Keratinocyte (primary cell): ENCODE data around the gene ZC2HC1B. TPM values are rescaled to one million over a fixed set of nuclear protein-coding genes. Genes with fewer than 3 reads are reported as not detected.

Source experiments
- DNase-seq: peaks from one replicate; pipeline ENCODE4 v3.0.0-alpha.2; 2011; ENCODE audit warnings: low read depth, missing footprints, low spot score
- FAIRE-seq: peaks from 2 replicates; lab custom pipeline; 2011; peaks lifted over from hg19 to GRCh38; lab: Jason Lieb, UNC
- H2AFZ ChIP-seq: 2 replicates; pipeline ENCODE4 v1.6.0; 2012; ENCODE audit warnings: low read length, control low read depth, inconsistent platforms; ENCODE audit not compliant: control insufficient read depth
- H3K27ac ChIP-seq: 2 replicates; pipeline ENCODE4 v1.5.1; 2011; ENCODE audit warnings: low read length; ENCODE audit not compliant: control insufficient read depth, insufficient read depth
- H3K27me3 ChIP-seq: 3 replicates; pipeline ENCODE4 v1.6.0; 2011; ENCODE audit warnings: low read length; ENCODE audit not compliant: control insufficient read depth, insufficient read depth; ENCODE audit errors: extremely low read depth
- H3K36me3 ChIP-seq, 2 experiments: 2 replicates in 1 of 2; 3 replicates in 1 of 2; pipeline ENCODE4 v1.5.1; 2011; ENCODE audit warnings: low read length in 2 of 2, mild to moderate bottlenecking in 1 of 2; ENCODE audit not compliant: control insufficient read depth in 2 of 2, insufficient read depth in 2 of 2; ENCODE audit errors: extremely low read depth in 1 of 2
- H3K4me1 ChIP-seq: 3 replicates; pipeline ENCODE4 v1.5.1; 2011; ENCODE audit warnings: low read length; ENCODE audit not compliant: control insufficient read depth, insufficient read depth; ENCODE audit errors: extremely low read depth
- H3K4me2 ChIP-seq: 3 replicates; pipeline ENCODE4 v1.6.0; 2011; ENCODE audit warnings: low read depth, low read length; ENCODE audit not compliant: control insufficient read depth, insufficient read depth; ENCODE audit errors: extremely low read depth
- H3K4me3 ChIP-seq, 3 experiments: fragments of 200-600 bp in 1 of 3; sonication (generic) in 1 of 3; 2 replicates in 2 of 3; 3 replicates in 1 of 3; pipeline ENCODE4 v1.5.1; 2011 to 2016; ENCODE audit warnings: low read length in 3 of 3, mild to moderate bottlenecking in 3 of 3, control low read depth in 2 of 3, inconsistent platforms in 1 of 3, low read depth in 1 of 3, mixed read lengths in 1 of 3, mixed run types in 1 of 3, moderate library complexity in 1 of 3; ENCODE audit not compliant: control insufficient read depth in 2 of 3, insufficient read depth in 2 of 3; ENCODE audit errors: extremely low read depth in 1 of 3
- H3K79me2 ChIP-seq: 2 replicates; pipeline ENCODE4 v1.6.0; 2012; ENCODE audit warnings: low read length; ENCODE audit not compliant: control insufficient read depth, insufficient read depth
- H3K9ac ChIP-seq: 3 replicates; pipeline ENCODE4 v1.6.0; 2011; ENCODE audit warnings: low read length; ENCODE audit not compliant: control insufficient read depth, insufficient read depth; ENCODE audit errors: extremely low read depth
- H3K9me1 ChIP-seq: 3 replicates; pipeline ENCODE4 v1.6.0; 2011; ENCODE audit warnings: low read length; ENCODE audit not compliant: control insufficient read depth, insufficient read depth; ENCODE audit errors: extremely low read depth
- H3K9me3 ChIP-seq: 2 replicates; pipeline ENCODE4 v1.5.1; 2012; ENCODE audit warnings: low read depth, low read length; ENCODE audit not compliant: control insufficient read depth
- H4K20me1 ChIP-seq: 3 replicates; pipeline ENCODE4 v1.6.0; 2011; ENCODE audit warnings: low read length; ENCODE audit not compliant: control insufficient read depth, insufficient read depth; ENCODE audit errors: extremely low read depth
- EZH2 ChIP-seq: IDR thresholded peaks from one replicate; pipeline ENCODE4 v1.6.1; 2012; ENCODE audit warnings: inconsistent platforms, mild to moderate bottlenecking, low read length, moderate library complexity
- dilution Hi-C: fragments of 300-500 bp; cut with MboI; formaldehyde crosslinking; loops from one replicate; pipeline ENCODE4 v1.7.0; 2020; ENCODE audit warnings: low sequenced_read_pairs; ENCODE audit not compliant: extremely low pct_ligation_motif_present
- polyA plus RNA-seq, 5 experiments: library from polyadenylated mRNA; depleted of rRNA in 3 of 5; stranded (reverse) in 3 of 5; stranded (forward) in 1 of 5; unstranded in 1 of 5; fragments of >200 nt; gene quantifications; 1 replicate in 1 of 5; 2 replicates in 3 of 5; 3 replicates in 1 of 5; pipeline versions ENCODE4 v1.2.1 to v1.2.3, GENCODE V29; 2011 to 2012; ENCODE audit warnings: missing spikeins in 2 of 5, low read depth in 1 of 5, low replicate concordance in 1 of 5
- TF ChIP-seq, protein P1 (sequence below), 3 experiments: IDR thresholded peaks in 1 of 3; conservative IDR thresholded peaks in 1 of 3; optimal IDR thresholded peaks in 1 of 3; 2 replicates in 2 of 3; 3 replicates in 1 of 3; pipeline versions ENCODE3 to v1.5.1; 2011; ENCODE audit warnings: low read length in 3 of 3, mild to moderate bottlenecking in 3 of 3, moderate library complexity in 2 of 3, control low read depth in 1 of 3, inconsistent platforms in 1 of 3; ENCODE audit not compliant: insufficient read depth in 2 of 3; ENCODE audit errors: extremely low read depth in 1 of 3

The ZC2HC1B gene
- polyA plus RNA-seq, 1 donor (not counting 4 experiments of a cell fraction or from before 2014, with no cell fraction given), result not detected

DNA sequence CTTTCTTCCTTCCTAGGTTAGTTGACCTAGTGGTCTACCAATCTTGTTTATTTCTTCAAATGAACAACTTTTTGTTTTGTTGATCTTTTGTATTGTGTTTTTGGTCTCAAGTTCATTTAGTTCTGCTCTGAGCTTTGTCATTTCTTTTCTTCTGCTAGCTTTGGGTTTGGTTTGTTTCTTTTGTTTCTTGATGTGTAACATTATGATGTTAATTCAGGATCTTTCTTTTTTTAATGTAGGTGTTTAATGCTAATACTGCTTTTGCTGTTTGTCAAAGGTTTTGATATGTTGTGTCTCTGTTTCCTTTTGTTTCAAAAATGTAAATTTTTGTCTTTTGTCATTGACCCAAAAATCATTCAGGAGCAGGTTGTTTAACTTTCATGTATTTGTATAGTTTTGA lies 65.7 kb downstream of the ZC2HC1B start:
- no peaks in the 10 kb centered on the region for H3K9me3 ChIP-seq
- no peak for FAIRE-seq
- H3K27ac ChIP-seq, result no peak overlapping the region
- no peaks in the 10 kb centered on the region for H3K79me2 ChIP-seq
- TF ChIP-seq, protein P1, sequence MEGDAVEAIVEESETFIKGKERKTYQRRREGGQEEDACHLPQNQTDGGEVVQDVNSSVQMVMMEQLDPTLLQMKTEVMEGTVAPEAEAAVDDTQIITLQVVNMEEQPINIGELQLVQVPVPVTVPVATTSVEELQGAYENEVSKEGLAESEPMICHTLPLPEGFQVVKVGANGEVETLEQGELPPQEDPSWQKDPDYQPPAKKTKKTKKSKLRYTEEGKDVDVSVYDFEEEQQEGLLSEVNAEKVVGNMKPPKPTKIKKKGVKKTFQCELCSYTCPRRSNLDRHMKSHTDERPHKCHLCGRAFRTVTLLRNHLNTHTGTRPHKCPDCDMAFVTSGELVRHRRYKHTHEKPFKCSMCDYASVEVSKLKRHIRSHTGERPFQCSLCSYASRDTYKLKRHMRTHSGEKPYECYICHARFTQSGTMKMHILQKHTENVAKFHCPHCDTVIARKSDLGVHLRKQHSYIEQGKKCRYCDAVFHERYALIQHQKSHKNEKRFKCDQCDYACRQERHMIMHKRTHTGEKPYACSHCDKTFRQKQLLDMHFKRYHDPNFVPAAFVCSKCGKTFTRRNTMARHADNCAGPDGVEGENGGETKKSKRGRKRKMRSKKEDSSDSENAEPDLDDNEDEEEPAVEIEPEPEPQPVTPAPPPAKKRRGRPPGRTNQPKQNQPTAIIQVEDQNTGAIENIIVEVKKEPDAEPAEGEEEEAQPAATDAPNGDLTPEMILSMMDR (optimal IDR thresholded peaks at IDR 0.05 in 1 of 3, IDR thresholded peaks at IDR 0.05 in 1 of 3, conservative IDR thresholded peaks at IDR 0.05 in 1 of 3; ENCODE audit: extremely low read depth in 1 of 3, insufficient read depth in 2 of 3, low read length in 3 of 3), result no peak
- TF ChIP-seq EZH2, result no peak
- H3K9ac ChIP-seq, result no peak overlapping the region
- H3K4me3 ChIP-seq, result no peak overlapping the region
- DNase-seq, result no peak
- dilution Hi-C loops, result no loop called here
- no peaks in the 10 kb centered on the region for H3K4me1 ChIP-seq
- H3K27me3 ChIP-seq, result no peaks in the 10 kb centered on the region
- H2AFZ ChIP-seq, result no peak overlapping the region
- H4K20me1 ChIP-seq, result no peaks in the 10 kb centered on the region
- H3K9me1 ChIP-seq, result no peaks in the 10 kb centered on the region
- no peaks in the 10 kb centered on the region for H3K36me3 ChIP-seq
- no peak overlapping the region for H3K4me2 ChIP-seq

DNA sequence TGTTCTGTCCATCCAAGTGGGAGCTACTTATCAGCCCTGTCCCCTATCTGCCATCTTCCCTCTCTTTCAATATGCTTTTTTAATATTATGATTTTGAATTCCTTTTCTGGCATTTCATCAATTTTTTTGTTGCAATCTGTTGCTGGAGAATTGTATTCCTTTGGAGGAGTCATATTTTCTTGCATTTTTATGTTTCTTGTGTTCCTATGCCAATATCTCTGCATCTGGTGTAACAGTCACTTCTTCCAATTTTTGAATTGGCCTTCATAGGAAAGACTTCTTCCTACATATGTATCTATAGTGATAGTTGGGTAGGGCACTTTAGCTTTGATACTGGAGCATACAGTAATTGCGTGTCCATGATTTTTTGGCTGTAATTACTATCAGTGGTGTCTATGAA lies 70.1 kb downstream of the ZC2HC1B start:
- Histone ChIP-seq H3K9me1 (no peaks in the 10 kb centered on the region), H3K4me3 (no peak overlapping the region), H3K79me2 (no peaks in the 10 kb centered on the region), H3K27ac (no peak overlapping the region), H4K20me1 (no peaks in the 10 kb centered on the region), H3K27me3 (no peaks in the 10 kb centered on the region), H3K4me2 (no peak overlapping the region), H3K36me3 (no peaks in the 10 kb centered on the region), H3K4me1 (no peaks in the 10 kb centered on the region), H2AFZ (no peak overlapping the region), H3K9me3 (no peaks in the 10 kb centered on the region), H3K9ac (no peak overlapping the region)
- TF ChIP-seq, protein P1 (optimal IDR thresholded peaks at IDR 0.05 in 1 of 3, IDR thresholded peaks at IDR 0.05 in 1 of 3, conservative IDR thresholded peaks at IDR 0.05 in 1 of 3; ENCODE audit: extremely low read depth in 1 of 3, insufficient read depth in 2 of 3, low read length in 3 of 3), result no peak
- TF ChIP-seq EZH2, result no peak
- dilution Hi-C loops, result no loop called here
- DNase-seq, result no peak
- no peak for FAIRE-seq
